Mesenchymal stem cell (in vitro differentiated cells and primary cell): ENCODE results near the gene ATCAY.

Experiments
- DNase-seq: peaks from one replicate; pipeline ENCODE4 v3.0.0-alpha.2; 2013
- H2AFZ ChIP-seq: one replicate; pipeline ENCODE4 v1.6.1; 2013; ENCODE audit warnings: low read depth, mild to moderate bottlenecking, control low read depth, inconsistent platforms, low read length, moderate library complexity
- H2AK5ac ChIP-seq: 2 replicates; pipeline ENCODE4 v1.6.1; 2013; ENCODE audit warnings: low read length, moderate library complexity, mild to moderate bottlenecking, inconsistent platforms; ENCODE audit not compliant: severe bottlenecking
- H2BK120ac ChIP-seq: one replicate; pipeline ENCODE4 v1.6.1; 2013; ENCODE audit warnings: low read depth, mild to moderate bottlenecking, inconsistent platforms, low read length, moderate library complexity
- H2BK12ac ChIP-seq, 2 experiments: one replicate each; pipeline ENCODE4 v1.6.1; 2013; ENCODE audit warnings: inconsistent platforms in 2 of 2, low read length in 2 of 2, mild to moderate bottlenecking in 2 of 2, moderate library complexity in 2 of 2, control low read depth in 1 of 2
- H2BK15ac ChIP-seq: one replicate; pipeline ENCODE4 v1.6.1; 2013; ENCODE audit warnings: mild to moderate bottlenecking, low read depth, inconsistent platforms; ENCODE audit not compliant: poor library complexity, severe bottlenecking
- H2BK5ac ChIP-seq: 2 replicates; pipeline ENCODE4 v1.6.1; 2013; ENCODE audit warnings: low read depth, mild to moderate bottlenecking, low read length, control low read depth, inconsistent platforms; ENCODE audit not compliant: poor library complexity, severe bottlenecking
- H3K14ac ChIP-seq, 2 experiments: one replicate each; pipeline ENCODE4 v1.6.1; 2013; ENCODE audit warnings: inconsistent platforms in 2 of 2, low read length in 2 of 2, control low read depth in 1 of 2, mild to moderate bottlenecking in 1 of 2, moderate library complexity in 1 of 2
- H3K18ac ChIP-seq, 2 experiments: one replicate each; pipeline ENCODE4 v1.6.1; 2013; ENCODE audit warnings: inconsistent platforms in 2 of 2, low read length in 2 of 2, control low read depth in 1 of 2, low read depth in 1 of 2, mild to moderate bottlenecking in 1 of 2
- H3K23ac ChIP-seq, 2 experiments: one replicate each; pipeline ENCODE4 v1.6.1; 2013; ENCODE audit warnings: inconsistent platforms in 2 of 2, low read length in 2 of 2, mild to moderate bottlenecking in 2 of 2, moderate library complexity in 2 of 2, control low read depth in 1 of 2
- H3K27ac ChIP-seq: 2 replicates; pipeline ENCODE4 v1.5.1; 2013; ENCODE audit warnings: mild to moderate bottlenecking, moderate library complexity, low read length, control low read depth, inconsistent platforms; ENCODE audit not compliant: poor library complexity, severe bottlenecking
- H3K27me3 ChIP-seq, 2 experiments: 2 replicates each; pipeline versions ENCODE4 v1.6.1 to v1.7.0; 2013; ENCODE audit warnings: low read length in 2 of 2, mild to moderate bottlenecking in 2 of 2, moderate library complexity in 2 of 2, control low read depth in 1 of 2, inconsistent platforms in 1 of 2; ENCODE audit not compliant: control insufficient read depth in 1 of 2, insufficient read depth in 1 of 2
- H3K36me3 ChIP-seq, 2 experiments: 2 replicates each; pipeline versions ENCODE4 v1.6.1 to v1.7.0; 2013; ENCODE audit warnings: low read length in 2 of 2, control low read depth in 1 of 2, inconsistent platforms in 1 of 2, low read depth in 1 of 2, mild to moderate bottlenecking in 1 of 2; ENCODE audit not compliant: insufficient read depth in 2 of 2, control insufficient read depth in 1 of 2
- H3K4ac ChIP-seq, 2 experiments: one replicate each; pipeline ENCODE4 v1.6.1; 2013; ENCODE audit warnings: inconsistent platforms in 2 of 2, low read length in 2 of 2, mild to moderate bottlenecking in 2 of 2, moderate library complexity in 2 of 2, control low read depth in 1 of 2, low read depth in 1 of 2
- H3K4me1 ChIP-seq: 2 replicates; pipeline ENCODE4 v1.6.1; 2013; ENCODE audit warnings: low read depth, low read length, control low read depth; ENCODE audit not compliant: control insufficient read depth, insufficient read depth
- H3K4me2 ChIP-seq: 2 replicates; pipeline ENCODE4 v1.6.1; 2013; ENCODE audit warnings: low read length, mild to moderate bottlenecking, inconsistent platforms; ENCODE audit not compliant: poor library complexity, severe bottlenecking
- H3K4me3 ChIP-seq, 2 experiments: 2 replicates each; pipeline versions ENCODE4 v1.5.1 to v1.7.0; 2013; ENCODE audit warnings: low read length in 2 of 2, mild to moderate bottlenecking in 2 of 2, control low read depth in 1 of 2, low read depth in 1 of 2; ENCODE audit not compliant: insufficient read depth in 1 of 2
- H3K79me1 ChIP-seq: replicated peaks from 2 replicates; pipeline ENCODE4 v1.6.1; 2013; ENCODE audit warnings: mild to moderate bottlenecking, control low read depth, low read length, inconsistent platforms; ENCODE audit not compliant: poor library complexity, severe bottlenecking
- H3K9ac ChIP-seq: 2 replicates; pipeline ENCODE4 v1.7.0; 2013; ENCODE audit warnings: mild to moderate bottlenecking, low read length, moderate library complexity
- H3K9me3 ChIP-seq: 2 replicates; pipeline ENCODE4 v1.7.0; 2013; ENCODE audit warnings: mild to moderate bottlenecking, low read length; ENCODE audit not compliant: control insufficient read depth
- H4K8ac ChIP-seq: one replicate; pipeline ENCODE4 v1.6.1; 2013; ENCODE audit warnings: inconsistent platforms, mild to moderate bottlenecking, low read length, moderate library complexity
- H4K91ac ChIP-seq: one replicate; pipeline ENCODE4 v1.6.1; 2013; ENCODE audit warnings: mild to moderate bottlenecking, low read length, inconsistent platforms
- WGBS: methylation state at CpG from one replicate; pipeline ENCODE4 v1.1.7; 2013; ENCODE audit warnings: mixed read lengths; 5-methylcytosine and 5-hydroxymethylcytosine counted together

ATCAY gene

DNA sequence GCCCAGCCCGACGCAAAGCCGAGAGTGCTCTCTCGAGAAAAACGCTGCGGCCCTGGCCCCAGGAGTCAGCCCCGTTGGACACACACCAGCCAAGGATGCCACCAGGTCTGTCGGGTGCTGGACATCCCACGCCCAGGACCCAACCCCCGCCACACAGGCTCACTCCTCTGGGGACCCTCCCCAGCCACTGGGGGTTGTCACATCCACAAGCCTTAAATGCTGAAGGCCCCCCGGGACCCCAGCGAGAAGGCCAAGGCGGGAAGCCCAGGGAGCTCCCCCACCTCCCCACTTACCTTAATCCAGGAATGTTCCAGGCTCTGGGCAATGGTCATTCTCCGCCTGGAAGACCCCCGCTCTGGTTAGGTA, 79.3 kb downstream of the ATCAY start:
- Histone ChIP-seq H2BK15ac (no peak overlapping the region), H3K4me1 (peaks cover 4% of the 10 kb centered on the region), H4K8ac (no peak overlapping the region), H3K27ac (no peak overlapping the region), H2BK5ac (no peak overlapping the region), H3K4me3 (no peak overlapping the region), H3K27me3 (no peaks in the 10 kb centered on the region), H3K9me3 (no peaks in the 10 kb centered on the region), H3K9ac (no peak overlapping the region), H2BK120ac (no peak overlapping the region), H3K79me1 (peaks cover 51% of the 10 kb centered on the region), H2AK5ac (no peak overlapping the region), H2AFZ (no peak overlapping the region), H3K36me3 (peaks cover 77 to 94% of the 10 kb centered on the region in 2 experiments), H3K23ac (no peak overlapping the region), H4K91ac (no peak overlapping the region), H3K4me2 (no peak overlapping the region), H2BK12ac (no peak overlapping the region), H3K14ac (no peak overlapping the region), H3K18ac (no peak overlapping the region), H3K4ac (no peak overlapping the region)
- 95% methylated on average over 15 of the region's 15 CpGs for WGBS
- DNase-seq: no peak

DNA sequence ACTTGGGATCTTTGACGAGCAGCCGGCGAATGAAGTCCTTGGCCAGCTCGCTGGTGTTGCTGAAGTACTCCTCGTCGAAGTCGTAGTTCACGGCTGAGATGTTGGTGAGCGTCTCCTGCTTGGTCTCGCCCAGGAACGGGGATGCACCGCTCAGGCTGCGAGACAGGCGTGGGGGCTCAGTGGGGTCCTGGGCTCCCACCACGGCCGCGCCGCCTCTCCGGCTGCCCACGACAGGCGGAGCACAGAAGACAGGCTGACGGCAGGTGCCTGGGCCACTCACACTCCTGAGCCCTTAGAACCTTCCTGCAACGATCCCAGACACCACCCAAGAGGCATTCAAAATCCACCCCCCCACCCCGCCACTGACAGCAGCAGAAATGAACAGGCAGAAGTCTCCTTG, 80.5 kb downstream of the ATCAY start:
- no peak for DNase-seq
- WGBS: 98% methylated on average over 21 of the region's 24 CpGs

DNA sequence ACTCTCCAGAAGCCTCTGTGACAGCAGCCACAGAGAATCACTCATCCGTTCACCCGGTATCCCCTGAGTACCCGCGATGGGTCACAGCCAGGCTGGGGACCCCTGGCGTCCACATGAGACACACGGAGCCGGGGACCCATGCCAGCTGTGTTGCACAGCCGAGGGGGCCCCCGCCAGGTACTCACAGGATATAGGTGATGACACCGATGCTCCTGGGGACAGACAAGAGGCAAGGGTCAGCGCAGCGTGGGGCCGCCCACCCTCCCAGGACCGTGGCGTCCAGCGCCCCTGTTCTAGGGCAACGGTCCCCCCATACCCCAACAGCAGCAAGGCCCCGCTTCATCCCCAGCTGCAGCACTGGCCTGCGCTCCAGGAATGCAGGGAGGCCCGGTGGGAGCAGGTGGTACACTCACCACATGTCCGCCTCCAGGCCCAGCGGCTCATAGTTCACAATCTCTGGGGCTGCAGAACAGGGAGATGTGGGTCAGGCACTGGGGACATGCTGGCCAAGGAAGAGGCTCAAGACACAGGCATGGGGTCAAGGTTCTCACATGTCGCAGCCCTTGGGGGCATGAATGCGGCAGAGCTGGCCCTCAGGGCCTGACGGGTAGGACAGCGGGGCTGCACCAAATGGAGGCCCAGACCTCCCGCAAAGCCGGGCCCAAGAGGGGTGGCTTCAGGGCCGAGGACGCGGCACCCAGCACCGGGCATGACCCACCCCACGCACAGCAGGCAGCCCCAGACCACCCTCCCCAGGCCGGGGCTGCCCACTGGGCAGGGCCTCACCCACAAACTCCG, 83.2 kb downstream of the ATCAY start:
- H2BK15ac ChIP-seq: no peak overlapping the region
- DNase-seq: no peak
- H3K4me3 ChIP-seq: no peak overlapping the region
- no peak overlapping the region for H2AK5ac ChIP-seq
- H2BK12ac ChIP-seq: no peak overlapping the region
- H3K9me3 ChIP-seq: no peaks in the 10 kb centered on the region
- H3K36me3 ChIP-seq: peaks cover 88 to 93% of the 10 kb centered on the region in 2 experiments
- H4K8ac ChIP-seq: no peak overlapping the region
- peaks cover 19% of the 10 kb centered on the region for H3K4me1 ChIP-seq
- no peak overlapping the region for H3K14ac ChIP-seq
- H2BK120ac ChIP-seq: no peak overlapping the region
- no peak overlapping the region for H3K18ac ChIP-seq
- no peak overlapping the region for H3K23ac ChIP-seq
- WGBS: 98% methylated on average over 35 of the region's 35 CpGs
- H2BK5ac ChIP-seq: no peak overlapping the region
- no peak overlapping the region for H3K4me2 ChIP-seq
- H2AFZ ChIP-seq: no peak overlapping the region
- H3K79me1 ChIP-seq: peaks cover 39% of the 10 kb centered on the region
- H3K27ac ChIP-seq: no peak overlapping the region
- no peak overlapping the region for H3K9ac ChIP-seq
- H4K91ac ChIP-seq: no peak overlapping the region
- H3K4ac ChIP-seq: no peak overlapping the region
- H3K27me3 ChIP-seq: no peaks in the 10 kb centered on the region

More for the DNA sequence above, 80.5 kb downstream of the ATCAY start:
- H3K36me3 ChIP-seq: peaks cover 80 to 97% of the 10 kb centered on the region in 2 experiments
- no peak overlapping the region for H3K27ac ChIP-seq
- H2BK120ac ChIP-seq: no peak overlapping the region
- H3K4me1 ChIP-seq: peaks cover 7% of the 10 kb centered on the region
- H3K23ac ChIP-seq: no peak overlapping the region
- H3K79me1 ChIP-seq: peaks cover 44% of the 10 kb centered on the region
- H3K9ac ChIP-seq: no peak overlapping the region
- peak overlapping the region; percentile 50 for H4K8ac ChIP-seq
- H3K4me3 ChIP-seq: no peak overlapping the region
- H2AK5ac ChIP-seq: no peak overlapping the region
- H2BK15ac ChIP-seq: no peak overlapping the region
- no peak overlapping the region for H2BK5ac ChIP-seq
- H3K4ac ChIP-seq: no peak overlapping the region
- H3K9me3 ChIP-seq: no peaks in the 10 kb centered on the region
- no peak overlapping the region for H2AFZ ChIP-seq
- no peak overlapping the region for H3K18ac ChIP-seq
- H3K4me2 ChIP-seq: no peak overlapping the region
- H4K91ac ChIP-seq: no peak overlapping the region
- no peak overlapping the region for H3K14ac ChIP-seq
- H2BK12ac ChIP-seq: no peak overlapping the region
- H3K27me3 ChIP-seq: no peaks in the 10 kb centered on the region

DNA sequence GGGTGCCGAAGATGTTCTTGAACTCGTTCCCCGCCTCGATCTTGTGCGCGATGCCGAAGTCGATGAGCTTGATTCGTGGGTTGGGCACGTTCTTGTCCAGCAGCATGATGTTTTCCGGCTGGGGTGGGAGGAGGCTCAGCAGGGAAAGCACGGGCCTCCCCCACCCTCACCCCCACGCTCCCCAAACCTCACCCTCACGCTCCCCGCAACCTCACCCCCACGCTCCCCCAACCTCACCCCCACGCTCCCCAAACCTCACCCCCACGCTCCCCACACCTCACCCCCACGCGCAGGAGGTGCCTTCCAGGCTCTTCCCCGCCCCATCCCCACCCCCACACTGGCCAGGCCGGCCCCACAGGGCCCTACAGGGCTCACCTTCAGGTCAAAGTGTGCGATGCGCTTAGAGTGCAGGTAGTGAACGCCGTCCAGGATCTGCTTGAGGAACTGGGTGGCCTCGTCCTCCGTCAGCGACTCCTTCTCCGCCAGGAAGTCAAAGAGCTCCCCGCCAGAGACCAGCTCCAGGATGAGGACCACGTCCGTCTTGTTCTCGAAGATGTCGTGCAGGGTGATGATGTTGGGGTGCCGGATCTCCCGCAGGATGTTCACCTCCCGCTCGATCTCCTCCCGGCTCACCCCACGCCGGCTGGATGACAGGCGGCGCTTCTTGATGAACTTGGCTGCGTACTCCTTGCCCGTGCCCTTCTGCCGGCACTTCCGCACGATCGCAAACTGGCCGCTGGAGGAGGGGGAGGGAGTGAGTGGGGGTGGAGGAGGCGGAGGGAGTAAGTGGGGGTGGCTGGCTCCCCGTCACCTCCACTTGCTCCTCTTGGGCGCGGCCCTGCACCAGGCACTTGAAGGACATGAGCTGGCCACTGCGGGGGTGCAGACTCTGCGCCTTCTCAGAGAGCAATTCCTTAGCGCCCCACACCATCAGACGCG, 84.0 kb downstream of the ATCAY start:
- Histone ChIP-seq H2BK5ac (no peak overlapping the region), H3K4me1 (peaks cover 24% of the 10 kb centered on the region), H3K79me1 (peaks cover 31% of the 10 kb centered on the region), H2BK15ac (no peak overlapping the region), H4K91ac (no peak overlapping the region), H4K8ac (no peak overlapping the region), H2BK120ac (no peak overlapping the region), H3K27ac (no peak overlapping the region), H3K36me3 (peaks cover 79 to 84% of the 10 kb centered on the region in 2 experiments), H3K14ac (no peak overlapping the region), H2AK5ac (no peak overlapping the region), H3K4me2 (no peak overlapping the region), H3K27me3 (no peaks in the 10 kb centered on the region), H3K18ac (no peak overlapping the region), H3K9ac (no peak overlapping the region), H2AFZ (no peak overlapping the region), H2BK12ac (no peak overlapping the region), H3K23ac (no peak overlapping the region), H3K4ac (no peak overlapping the region), H3K4me3 (no peak overlapping the region), H3K9me3 (no peaks in the 10 kb centered on the region)
- DNase-seq: no peak
- WGBS: 97% methylated on average over 50 of the region's 60 CpGs
